ENCODE results near the gene CDH20.
A peak's percentile ranks its signal among the peaks of the same experiment; 100 is the strongest.

CDH20 gene

GRCh38 chr18:61443081-61443725 lies 110.0 kb downstream of the CDH20 start:
- no peaks in the 10 kb centered on the region for H3K79me2 ChIP-seq (ENCODE audit: insufficient read depth, low read length)
- H3K9me2 ChIP-seq (replicated peaks; ENCODE audit: insufficient read depth, low read length): no peaks in the 10 kb centered on the region
- no peak overlapping the region for H2AFZ ChIP-seq (ENCODE audit: low read depth, low read length, severe bottlenecking)
- TF ChIP-seq CTCF (IDR thresholded peaks at IDR 0.05; ENCODE audit: insufficient read depth, low read length, poor library complexity, severe bottlenecking) (no peak), EZH2phosphoT487 (conservative IDR thresholded peaks at IDR 0.05; ENCODE audit: low read length) (no peak)
- no peaks in the 10 kb centered on the region for H3K36me3 ChIP-seq (ENCODE audit: low read length)
- no peaks in the 10 kb centered on the region for H3K27me3 ChIP-seq (ENCODE audit: low read length)
- no peak overlapping the region for H3K27ac ChIP-seq (ENCODE audit: low read depth, low read length)
- H3K4me3 ChIP-seq (ENCODE audit: insufficient read depth, low read length, poor library complexity, severe bottlenecking): no peak overlapping the region
- no peak overlapping the region for H3K9ac ChIP-seq (ENCODE audit: low read length)
- no peaks in the 10 kb centered on the region for H3K9me3 ChIP-seq (ENCODE audit: insufficient read depth, low read length)
- no peak overlapping the region for H3K4me2 ChIP-seq (ENCODE audit: low read depth, low read length, poor library complexity, severe bottlenecking)
- H4K20me1 ChIP-seq (ENCODE audit: low read depth, low read length): no peaks in the 10 kb centered on the region
- H3F3A ChIP-seq (ENCODE audit: insufficient read depth): no peaks in the 10 kb centered on the region

- TF ChIP-seq EZH2phosphoT487 (conservative IDR thresholded peaks at IDR 0.05; ENCODE audit: low read length) (no peak), CTCF (IDR thresholded peaks at IDR 0.05; ENCODE audit: insufficient read depth, low read length, poor library complexity, severe bottlenecking) (no peak)
- H3K4me3 ChIP-seq (ENCODE audit: insufficient read depth, low read length, poor library complexity, severe bottlenecking): no peak overlapping the region
- no peaks in the 10 kb centered on the region; the same call in 1 of the 2 replicates for H4K20me1 ChIP-seq (ENCODE audit: low read depth, low read length)
- H2AFZ ChIP-seq (ENCODE audit: low read depth, low read length, severe bottlenecking): peak overlapping the region; percentile 5
- H3K27me3 ChIP-seq (ENCODE audit: low read length): no peaks in the 10 kb centered on the region
- H3K79me2 ChIP-seq (ENCODE audit: insufficient read depth, low read length): no peaks in the 10 kb centered on the region
- H3K4me2 ChIP-seq (ENCODE audit: low read depth, low read length, poor library complexity, severe bottlenecking): no peak overlapping the region
- no peaks in the 10 kb centered on the region for H3F3A ChIP-seq (ENCODE audit: insufficient read depth)
- no peak overlapping the region for H3K9ac ChIP-seq (ENCODE audit: low read length)
- H3K9me3 ChIP-seq (ENCODE audit: insufficient read depth, low read length): no peaks in the 10 kb centered on the region
- no peak overlapping the region for H3K27ac ChIP-seq (ENCODE audit: low read depth, low read length)
- no peaks in the 10 kb centered on the region for H3K9me2 ChIP-seq (replicated peaks; ENCODE audit: insufficient read depth, low read length)
- H3K36me3 ChIP-seq (ENCODE audit: low read length): no peaks in the 10 kb centered on the region
Measured at GRCh38 chr18:61448316-61448715, 115.1 kb downstream of the CDH20 start.

GRCh38 chr18:61459896-61460648 lies 126.8 kb downstream of the CDH20 start:
- Histone ChIP-seq H3K9me2 (replicated peaks; ENCODE audit: insufficient read depth, low read length) (no peaks in the 10 kb centered on the region), H3K9me3 (ENCODE audit: insufficient read depth, low read length) (no peaks in the 10 kb centered on the region), H2AFZ (ENCODE audit: low read depth, low read length, severe bottlenecking) (no peak overlapping the region), H3K4me3 (ENCODE audit: insufficient read depth, low read length, poor library complexity, severe bottlenecking) (no peak overlapping the region), H3F3A (ENCODE audit: insufficient read depth) (no peaks in the 10 kb centered on the region), H3K4me2 (ENCODE audit: low read depth, low read length, poor library complexity, severe bottlenecking) (no peak overlapping the region), H3K79me2 (ENCODE audit: insufficient read depth, low read length) (no peaks in the 10 kb centered on the region), H3K36me3 (ENCODE audit: low read length) (no peaks in the 10 kb centered on the region), H3K9ac (ENCODE audit: low read length) (no peak overlapping the region), H3K27ac (ENCODE audit: low read depth, low read length) (no peak overlapping the region), H4K20me1 (ENCODE audit: low read depth, low read length) (no peaks in the 10 kb centered on the region), H3K27me3 (ENCODE audit: low read length) (no peaks in the 10 kb centered on the region)
- TF ChIP-seq EZH2phosphoT487 (conservative IDR thresholded peaks at IDR 0.05; ENCODE audit: low read length) (no peak), CTCF (IDR thresholded peaks at IDR 0.05; ENCODE audit: insufficient read depth, low read length, poor library complexity, severe bottlenecking) (no peak)
